HG03521 (cell line): ENCODE results near the gene RNF10.
"Not testable (repeated sequence)": the region's sequence is repeated elsewhere in the genome, so short reads cannot be mapped to it uniquely, and the experiment has no call there.

Experiments
- ATAC-seq: cut with Tn5 transposase; IDR thresholded peaks from one replicate; pipeline ENCODE4 v1.9.1; 2021; ENCODE audit warnings: mild to moderate bottlenecking, moderate library complexity; ENCODE audit not compliant: unreplicated experiment

RNF10 gene

DNA sequence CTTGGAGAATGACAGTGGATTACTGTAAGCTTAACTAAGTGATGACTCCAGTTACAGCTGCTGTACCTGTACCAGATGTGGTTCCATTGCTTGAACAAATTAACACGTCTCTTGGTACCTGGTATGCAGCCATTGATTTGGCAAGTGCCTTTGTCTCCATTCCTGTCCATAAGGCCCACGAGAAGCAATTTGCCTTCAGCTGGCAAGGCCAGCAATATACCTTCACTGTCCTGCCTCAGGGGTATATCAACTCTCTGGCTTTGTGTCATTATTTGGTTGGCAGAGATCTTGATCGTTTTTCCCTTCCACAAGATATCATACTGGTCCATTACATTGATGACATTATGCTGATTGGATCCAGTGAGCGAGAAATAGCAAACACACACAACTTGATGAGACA, 76.4 kb downstream of the RNF10 start:
- no peak for ATAC-seq

DNA sequence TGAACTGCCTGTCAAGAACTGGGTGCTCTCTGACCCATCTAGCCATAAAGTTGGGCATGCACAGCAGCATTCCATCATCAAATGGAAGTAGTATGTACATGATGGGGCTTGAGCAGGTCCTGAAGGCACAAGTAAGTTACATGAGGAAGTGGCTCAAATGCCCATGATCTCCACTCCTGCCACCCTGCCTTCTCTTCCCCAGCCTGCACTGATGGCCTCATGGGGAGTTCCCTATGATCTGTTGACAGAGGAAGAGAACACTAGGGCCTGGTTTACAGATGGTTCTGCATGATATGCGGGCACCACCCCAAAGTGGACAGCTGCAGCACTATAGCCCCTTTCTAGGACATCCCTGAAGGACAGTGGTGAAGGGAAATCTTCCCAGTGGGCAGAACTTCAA, 77.4 kb downstream of the RNF10 start:
- ATAC-seq: not testable (repeated sequence)

DNA sequence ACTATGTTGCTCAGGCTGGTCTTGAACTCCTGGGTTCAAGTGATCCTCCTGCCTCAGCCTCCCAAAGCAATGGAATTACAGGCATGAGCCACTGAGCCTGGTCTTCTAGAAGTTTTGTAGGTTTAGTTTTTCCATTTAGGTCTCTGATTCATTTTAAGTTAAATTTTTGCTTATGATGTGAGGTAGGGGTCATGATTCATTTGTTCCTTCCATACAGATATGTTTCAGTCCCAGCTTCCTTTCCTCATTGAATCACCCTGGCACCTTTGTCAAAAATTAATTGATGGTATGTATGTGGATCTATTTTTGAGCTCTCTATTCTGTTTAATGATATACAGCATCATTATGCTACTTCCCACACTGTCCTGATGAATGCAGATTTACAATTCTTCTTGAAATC, 80.7 kb downstream of the RNF10 start:
- ATAC-seq: no peak

DNA sequence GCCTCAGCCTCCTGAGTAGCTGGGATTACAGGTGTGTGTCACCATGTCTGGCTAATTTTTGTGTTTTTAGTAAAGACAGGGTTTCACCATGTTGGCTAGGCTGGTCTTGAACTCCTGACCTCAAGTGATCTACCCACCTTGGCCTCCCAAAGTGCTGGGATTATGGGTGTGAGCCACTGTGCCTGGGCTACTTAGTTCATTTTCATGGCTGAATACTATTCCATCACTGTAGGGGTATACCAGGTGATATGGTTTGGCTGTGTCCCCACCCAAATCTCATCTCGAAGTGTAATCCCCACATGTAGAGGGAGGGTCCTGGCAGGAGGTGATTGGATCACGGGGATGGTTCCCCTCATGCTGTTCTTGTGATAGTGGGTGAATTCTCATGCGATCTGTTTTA, 83.0 kb downstream of the RNF10 start:
- not testable (repeated sequence) for ATAC-seq

DNA sequence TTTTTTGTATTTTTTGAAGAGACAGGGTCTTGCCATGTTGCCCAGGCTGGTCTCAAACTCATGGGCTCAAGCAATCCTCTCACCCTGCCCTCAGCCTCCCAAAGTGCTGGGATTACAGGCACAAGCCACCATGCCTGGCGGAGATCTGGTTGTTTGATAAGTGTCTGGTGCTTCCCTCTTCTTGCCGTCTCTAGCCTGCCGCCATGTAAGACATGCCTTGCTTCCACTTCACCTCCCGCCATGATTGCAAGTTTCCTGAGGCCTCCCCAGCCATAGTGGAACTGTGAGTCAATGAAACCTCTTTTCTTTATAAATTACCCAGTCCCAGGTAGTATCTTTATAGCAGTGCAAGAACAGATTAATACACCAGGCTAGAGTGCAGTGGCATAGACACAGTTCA, 83.6 kb downstream of the RNF10 start:
- ATAC-seq: not testable (repeated sequence)

DNA sequence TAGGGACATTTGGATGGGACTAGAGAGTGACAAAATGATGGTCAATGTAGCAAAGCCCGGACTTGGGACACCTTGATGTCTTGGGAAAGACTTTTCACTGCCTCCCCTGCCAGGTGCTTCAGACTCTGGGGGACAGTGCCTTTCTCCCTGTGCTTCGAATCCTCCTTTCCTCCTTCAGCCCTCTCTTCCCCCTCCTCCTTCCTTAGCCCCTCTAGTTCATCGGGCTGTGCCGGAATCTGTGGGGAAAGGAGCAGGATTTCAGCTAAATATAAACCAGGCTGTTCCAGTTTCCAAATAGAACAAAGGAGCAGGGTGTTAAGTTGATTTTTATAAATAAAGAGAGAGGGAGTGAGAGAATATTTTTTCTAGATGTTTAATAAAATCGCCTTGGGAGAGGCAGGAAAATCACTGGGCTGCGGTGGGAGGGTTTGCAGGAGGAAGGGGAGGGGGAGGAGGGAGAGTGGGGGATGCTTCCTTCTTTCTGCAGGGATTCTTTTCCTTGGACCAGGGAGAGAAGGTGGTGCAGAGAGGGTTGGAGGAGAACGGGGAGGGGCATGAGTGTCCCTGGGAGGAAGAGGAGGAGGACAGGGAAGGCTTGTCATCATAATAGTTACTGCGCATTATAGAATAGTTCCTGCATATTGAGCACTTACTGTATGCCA, 84.9 kb downstream of the RNF10 start:
- ATAC-seq: no peak

DNA sequence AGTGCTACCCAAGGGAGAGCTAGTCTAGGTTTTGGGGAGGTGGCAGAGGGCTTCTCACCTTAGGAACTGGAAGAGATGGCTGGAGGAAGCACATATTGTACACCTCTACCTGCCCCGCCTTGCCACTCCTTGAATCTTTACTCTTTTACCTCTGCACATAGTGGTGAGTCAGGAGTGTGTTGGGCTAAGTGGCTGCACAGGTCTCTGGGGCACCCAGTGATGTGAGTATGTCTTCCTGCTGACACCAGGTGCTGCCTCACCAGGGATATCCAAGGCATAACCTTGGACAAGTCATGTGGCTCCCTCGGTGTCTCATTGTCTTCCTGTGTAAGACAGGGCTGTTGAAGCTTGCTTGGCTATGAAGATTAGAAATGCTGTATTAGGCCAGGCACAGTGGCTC, 86.5 kb downstream of the RNF10 start:
- no peak for ATAC-seq

DNA sequence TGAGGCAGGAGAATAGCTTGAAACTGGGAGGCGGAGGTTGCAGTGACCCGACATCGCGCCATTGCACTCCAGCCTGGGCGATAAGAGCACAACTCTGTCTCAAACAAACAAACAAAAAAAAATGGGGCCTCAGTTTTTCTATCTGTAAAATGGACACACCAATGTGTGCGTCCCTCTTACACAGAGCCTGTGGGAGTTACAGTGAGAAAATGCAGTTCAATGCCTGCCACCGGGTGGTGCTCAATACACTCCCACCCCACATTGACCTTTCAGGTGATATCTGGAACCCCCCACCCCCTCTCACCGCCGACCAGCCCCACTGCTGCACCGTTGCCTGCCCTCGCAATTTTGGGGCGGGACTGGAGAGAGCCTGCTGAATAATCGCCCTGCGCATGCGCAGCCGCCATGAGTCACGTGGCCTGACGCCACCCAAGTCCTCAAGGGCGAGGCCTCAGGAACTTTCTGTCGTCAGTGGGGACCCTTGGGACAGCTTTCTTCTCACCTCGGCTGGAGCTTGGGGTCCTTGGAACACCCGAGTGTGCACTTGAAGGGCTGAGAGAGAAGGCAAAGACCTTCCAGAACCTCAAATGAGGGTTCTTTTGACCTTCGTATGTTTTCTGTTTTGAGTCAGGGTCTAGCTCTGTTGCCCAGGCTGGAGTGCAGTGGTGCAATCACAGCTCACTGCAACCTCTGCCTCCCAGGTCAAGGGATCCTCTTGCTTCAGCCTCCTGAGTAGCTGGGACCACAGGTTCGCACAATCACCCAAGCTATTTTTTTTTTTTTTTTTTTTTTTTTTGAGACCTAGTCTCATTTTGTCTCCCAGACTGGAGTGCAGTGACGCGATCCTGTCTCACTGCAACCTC, 91.6 kb downstream of the RNF10 start:
- ATAC-seq: peak; percentile 51
